Thyroid gland (tissue), 4 donors: ENCODE results near the gene GPR151.

Source experiments
- CTCF ChIP-seq, 6 experiments: fragments of 200-600 bp in 3 of 6; fragments of 450-650 bp in 3 of 6; sonication (generic) in 3 of 6; IDR thresholded peaks; one replicate each; pipeline ENCODE4 v1.5.1; 2016 to 2019; ENCODE audit warnings: antibody characterized with exemption in 6 of 6, mild to moderate bottlenecking in 2 of 6, inconsistent platforms in 1 of 6, moderate library complexity in 1 of 6
- POLR2A ChIP-seq, 2 donors: fragments of 450-650 bp; IDR thresholded peaks; one replicate each; pipeline ENCODE4 v1.6.1; 2017; ENCODE audit warnings: antibody characterized with exemption in 2 of 2, mild to moderate bottlenecking in 2 of 2, moderate library complexity in 1 of 2

- TF ChIP-seq POLR2A (IDR thresholded peaks at IDR 0.05) (no peak), CTCF (IDR thresholded peaks at IDR 0.05) (no peak)
Observed at GRCh38 chr5:146515473-146516150, 378 bp downstream of the GPR151 start.
